ENCODE results near the gene SLC14A1.

Gene SLC14A1

DNA sequence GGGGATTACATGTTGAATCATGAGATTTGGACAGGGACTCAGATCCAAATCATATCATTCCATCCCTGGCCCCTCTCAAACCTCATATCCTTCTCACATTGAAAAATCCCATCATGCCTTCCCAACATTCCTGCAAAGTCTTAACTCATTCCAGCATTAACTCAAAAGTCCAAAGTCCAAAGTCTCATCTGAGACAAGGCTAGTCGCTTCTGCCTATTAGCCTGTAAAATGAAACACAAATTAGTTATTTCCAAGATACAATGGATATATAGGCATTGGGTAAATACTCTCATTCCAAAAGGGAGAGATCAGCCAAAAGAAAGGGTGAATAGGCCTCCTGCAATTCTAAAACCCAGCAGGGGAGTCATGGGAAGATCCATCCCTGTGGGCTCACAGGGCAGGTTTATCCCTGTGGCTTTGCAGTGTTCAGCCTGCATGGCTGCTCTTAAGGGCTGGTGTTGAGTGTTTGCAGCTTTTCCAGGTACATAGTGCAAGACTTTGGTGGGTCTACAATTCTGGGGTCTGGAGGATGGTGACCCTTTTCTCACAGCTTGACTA is 21.2 kb upstream of the SLC14A1 start:
- no peak overlapping the region for H3K4me3 ChIP-seq (ENCODE audit: low read depth, low read length)
- TF ChIP-seq, protein P1, sequence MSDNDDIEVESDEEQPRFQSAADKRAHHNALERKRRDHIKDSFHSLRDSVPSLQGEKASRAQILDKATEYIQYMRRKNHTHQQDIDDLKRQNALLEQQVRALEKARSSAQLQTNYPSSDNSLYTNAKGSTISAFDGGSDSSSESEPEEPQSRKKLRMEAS (IDR thresholded peaks at IDR 0.05; ENCODE audit: low read depth, low read length): no peak
- TF ChIP-seq POLR2A (IDR thresholded peaks at IDR 0.05; ENCODE audit: extremely low read depth, insufficient read length) (no peak), MYC (IDR thresholded peaks at IDR 0.05; ENCODE audit: low read depth, low read length) (no peak)
- TF ChIP-seq, protein P2, sequence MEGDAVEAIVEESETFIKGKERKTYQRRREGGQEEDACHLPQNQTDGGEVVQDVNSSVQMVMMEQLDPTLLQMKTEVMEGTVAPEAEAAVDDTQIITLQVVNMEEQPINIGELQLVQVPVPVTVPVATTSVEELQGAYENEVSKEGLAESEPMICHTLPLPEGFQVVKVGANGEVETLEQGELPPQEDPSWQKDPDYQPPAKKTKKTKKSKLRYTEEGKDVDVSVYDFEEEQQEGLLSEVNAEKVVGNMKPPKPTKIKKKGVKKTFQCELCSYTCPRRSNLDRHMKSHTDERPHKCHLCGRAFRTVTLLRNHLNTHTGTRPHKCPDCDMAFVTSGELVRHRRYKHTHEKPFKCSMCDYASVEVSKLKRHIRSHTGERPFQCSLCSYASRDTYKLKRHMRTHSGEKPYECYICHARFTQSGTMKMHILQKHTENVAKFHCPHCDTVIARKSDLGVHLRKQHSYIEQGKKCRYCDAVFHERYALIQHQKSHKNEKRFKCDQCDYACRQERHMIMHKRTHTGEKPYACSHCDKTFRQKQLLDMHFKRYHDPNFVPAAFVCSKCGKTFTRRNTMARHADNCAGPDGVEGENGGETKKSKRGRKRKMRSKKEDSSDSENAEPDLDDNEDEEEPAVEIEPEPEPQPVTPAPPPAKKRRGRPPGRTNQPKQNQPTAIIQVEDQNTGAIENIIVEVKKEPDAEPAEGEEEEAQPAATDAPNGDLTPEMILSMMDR (IDR thresholded peaks at IDR 0.05; ENCODE audit: low read depth, low read length): no peak
- no peak for DNase-seq (ENCODE audit: low read depth)

DNA sequence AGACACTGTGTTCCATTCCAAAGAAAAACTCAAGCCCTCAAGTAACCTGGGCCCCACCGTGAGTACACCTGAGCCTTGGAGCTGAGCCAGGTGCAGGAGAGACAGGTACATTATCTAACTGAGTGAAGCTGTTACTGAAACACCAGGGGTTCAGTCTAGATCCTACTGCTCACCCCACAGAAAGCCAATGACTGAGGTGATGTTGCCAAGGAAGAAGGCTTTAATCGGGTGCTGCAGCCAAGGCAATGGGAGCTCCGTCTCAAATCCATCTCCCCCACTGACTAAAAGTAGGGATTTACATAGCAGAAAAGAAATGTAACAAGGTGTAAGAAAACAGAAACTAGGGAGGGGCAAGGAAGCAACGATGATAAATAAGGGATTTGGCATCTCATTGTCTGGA is 15.2 kb upstream of the SLC14A1 start:
- no peak for TF ChIP-seq POLR2A (IDR thresholded peaks at IDR 0.05; ENCODE audit: extremely low read depth, insufficient read length)
- TF ChIP-seq, protein P1 (IDR thresholded peaks at IDR 0.05; ENCODE audit: low read depth, low read length): no peak
- no peak for TF ChIP-seq MYC (IDR thresholded peaks at IDR 0.05; ENCODE audit: low read depth, low read length)
- TF ChIP-seq, protein P2 (IDR thresholded peaks at IDR 0.05; ENCODE audit: low read depth, low read length): no peak
- DNase-seq (ENCODE audit: low read depth): no peak
- H3K4me3 ChIP-seq (ENCODE audit: low read depth, low read length): no peak overlapping the region

- no peak for DNase-seq (ENCODE audit: low read depth)
- TF ChIP-seq MYC (IDR thresholded peaks at IDR 0.05; ENCODE audit: low read depth, low read length) (no peak), POLR2A (IDR thresholded peaks at IDR 0.05; ENCODE audit: extremely low read depth, insufficient read length) (no peak)
- TF ChIP-seq, protein P2 (IDR thresholded peaks at IDR 0.05; ENCODE audit: low read depth, low read length): no peak
Observed at GRCh38 chr18:45712061-45712460, 11.9 kb upstream of the SLC14A1 start.

DNA sequence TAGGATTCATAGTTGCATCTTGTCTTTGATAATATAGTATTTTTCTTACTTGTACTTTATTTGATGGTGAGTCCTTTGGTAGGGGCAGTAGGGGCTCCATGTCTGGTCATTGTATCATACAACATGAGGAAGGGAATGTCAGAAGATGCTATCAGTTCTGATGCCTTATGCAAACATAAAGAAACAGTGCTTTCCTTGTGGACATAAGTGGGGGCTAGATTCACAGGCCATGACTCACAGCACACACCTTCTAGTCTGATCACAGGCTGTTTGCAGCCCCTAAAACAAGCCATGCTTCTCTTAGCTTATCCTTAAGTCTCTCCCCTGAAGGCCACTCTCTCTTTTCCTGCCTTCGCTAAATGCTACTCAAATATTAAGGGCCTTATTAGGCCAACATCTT is 10.7 kb upstream of the SLC14A1 start:
- no peak overlapping the region for H3K4me3 ChIP-seq (ENCODE audit: low read depth, low read length)
- TF ChIP-seq, protein P1 (IDR thresholded peaks at IDR 0.05; ENCODE audit: low read depth, low read length): no peak
- TF ChIP-seq MYC (IDR thresholded peaks at IDR 0.05; ENCODE audit: low read depth, low read length) (no peak), POLR2A (IDR thresholded peaks at IDR 0.05; ENCODE audit: extremely low read depth, insufficient read length) (no peak)
- TF ChIP-seq, protein P2 (IDR thresholded peaks at IDR 0.05; ENCODE audit: low read depth, low read length): no peak
- no peak for DNase-seq (ENCODE audit: low read depth)

More at GRCh38 chr18:45712061-45712460, 11.9 kb upstream of the SLC14A1 start:
- no peak overlapping the region for H3K4me3 ChIP-seq (ENCODE audit: low read depth, low read length)

DNA sequence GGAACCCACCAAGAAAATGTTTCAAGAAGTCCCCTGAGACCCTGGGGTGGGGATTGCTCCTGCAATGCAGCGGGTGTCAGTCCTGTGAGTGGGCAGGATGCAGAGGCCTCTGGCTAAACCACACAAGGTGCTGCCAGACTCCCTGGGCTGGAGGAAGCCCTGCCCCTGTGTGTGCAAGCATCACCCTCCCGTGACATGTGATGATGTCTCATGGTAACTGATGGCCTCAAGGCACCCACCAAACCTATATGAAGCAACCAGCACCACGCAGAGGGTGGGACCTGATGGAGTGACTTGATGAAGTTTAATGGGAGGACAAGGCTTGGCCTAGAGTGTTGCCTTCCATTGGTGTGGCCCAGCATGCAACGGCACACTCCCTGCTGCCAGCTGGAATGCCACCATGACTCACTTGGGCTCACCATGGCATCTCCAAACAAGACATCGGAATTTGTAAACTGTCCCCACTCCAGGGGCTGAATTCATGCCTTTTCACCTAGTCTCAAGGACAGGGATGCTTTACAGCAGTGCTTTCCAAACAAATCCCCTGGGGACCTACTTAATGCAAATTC is 8.7 kb upstream of the SLC14A1 start:
- no peak for DNase-seq (ENCODE audit: low read depth)
- TF ChIP-seq POLR2A (IDR thresholded peaks at IDR 0.05; ENCODE audit: extremely low read depth, insufficient read length): no peak
- TF ChIP-seq, protein P2 (IDR thresholded peaks at IDR 0.05; ENCODE audit: low read depth, low read length): no peak
- TF ChIP-seq, protein P1 (IDR thresholded peaks at IDR 0.05; ENCODE audit: low read depth, low read length): no peak
- no peak for TF ChIP-seq MYC (IDR thresholded peaks at IDR 0.05; ENCODE audit: low read depth, low read length)
- H3K4me3 ChIP-seq (ENCODE audit: low read depth, low read length): no peak overlapping the region
